WTC11 (cell line): ENCODE results near the gene PSMG2. TPM values are rescaled to one million over a fixed set of nuclear protein-coding genes. Genes with fewer than 3 reads are reported as not detected.

Experiments used
- ATAC-seq: fragments of 200-7000 bp; cut with Tn5 transposase; 2 replicates; pipeline ENCODE4 v1.10.0; 2021; ENCODE audit warnings: mild to moderate bottlenecking, moderate library complexity
- CTCF ChIA-PET: fragments of 300-600 bp; sonication (Branson Sonifier 250); formaldehyde crosslinking; loops from one replicate; lab custom pipeline; 2021; ENCODE audit warnings: antibody characterized with exemption; lab: Charles Lee
- POLR2A ChIA-PET: fragments of 350-600 bp; sonication (Branson Sonifier 250); formaldehyde crosslinking; loops from one replicate; lab custom pipeline; 2021; ENCODE audit warnings: antibody characterized with exemption; lab: Charles Lee
- DNase-seq: peaks from one replicate; pipeline ENCODE4 v3.0.0; 2021; ENCODE audit warnings: low spot score
- H3K27ac Mint-ChIP-seq: 2 replicates; pipeline ENCODE4 v1.8.0; 2021; ENCODE audit warnings: mixed read lengths
- H3K27me3 Mint-ChIP-seq: 2 replicates; pipeline ENCODE4 v1.8.0; 2021; ENCODE audit warnings: low read depth, mild to moderate bottlenecking, moderate library complexity, mixed read lengths
- H3K36me3 Mint-ChIP-seq: 2 replicates; pipeline ENCODE4 v1.8.0; 2021; ENCODE audit warnings: mixed read lengths
- H3K4me1 Mint-ChIP-seq: 2 replicates; pipeline ENCODE4 v1.8.0; 2022; ENCODE audit warnings: mixed read lengths
- H3K4me3 Mint-ChIP-seq: 2 replicates; pipeline ENCODE4 v1.8.0; 2021; ENCODE audit warnings: mild to moderate bottlenecking, moderate library complexity, mixed read lengths
- H3K9me3 Mint-ChIP-seq: 2 replicates; pipeline ENCODE4 v1.8.0; 2021; ENCODE audit warnings: mixed read lengths
- ATF1 ChIP-seq: sonication (generic); formaldehyde crosslinking; IDR thresholded peaks from 2 replicates; pipeline ENCODE4 v1.8.1; 2023; ENCODE audit warnings: mild to moderate bottlenecking, moderate library complexity, missing genetic modification reagents
- CREB1 ChIP-seq: sonication (generic); formaldehyde crosslinking; IDR thresholded peaks from 2 replicates; pipeline ENCODE4 v1.8.0; 2023; ENCODE audit warnings: mild to moderate bottlenecking, missing genetic modification reagents
- E2F1 ChIP-seq: sonication (generic); formaldehyde crosslinking; IDR thresholded peaks from 2 replicates; pipeline ENCODE4 v1.8.0; 2022; ENCODE audit warnings: mild to moderate bottlenecking, missing genetic modification reagents
- ERG ChIP-seq: fragments of 250-450 bp; sonication (Bioruptor Pico); IDR thresholded peaks from 2 replicates; pipeline ENCODE4 v1.8.0; 2021; ENCODE audit warnings: mild to moderate bottlenecking
- HMGA2 ChIP-seq: fragments of 250-450 bp; sonication (Bioruptor Pico); IDR thresholded peaks from 2 replicates; pipeline ENCODE4 v1.4.0; 2021; ENCODE audit warnings: mild to moderate bottlenecking, moderate library complexity
- JUN ChIP-seq: sonication (generic); formaldehyde crosslinking; IDR thresholded peaks from 2 replicates; pipeline ENCODE4 v1.8.0; 2023; ENCODE audit warnings: mild to moderate bottlenecking, missing genetic modification reagents
- MLX ChIP-seq: sonication (generic); formaldehyde crosslinking; IDR thresholded peaks from 2 replicates; pipeline ENCODE4 v1.8.1; 2023; ENCODE audit warnings: mild to moderate bottlenecking, missing genetic modification reagents, moderate library complexity
- MYBL2 ChIP-seq: sonication (generic); formaldehyde crosslinking; IDR thresholded peaks from 2 replicates; pipeline ENCODE4 v1.8.1; 2023; ENCODE audit warnings: mild to moderate bottlenecking, moderate library complexity, missing genetic modification reagents
- NFATC4 ChIP-seq: fragments of 250-450 bp; sonication (Bioruptor Pico); IDR thresholded peaks from 2 replicates; pipeline ENCODE4 v1.9.0; 2021; ENCODE audit warnings: mild to moderate bottlenecking
- NFYB ChIP-seq: sonication (generic); formaldehyde crosslinking; conservative IDR thresholded peaks from 2 replicates; pipeline ENCODE4 v1.8.0; 2022; ENCODE audit warnings: low read depth, missing genetic modification reagents
- PRDM15 ChIP-seq: sonication (generic); formaldehyde crosslinking; IDR thresholded peaks from 2 replicates; pipeline ENCODE4 v1.8.0; 2022; ENCODE audit warnings: missing genetic modification reagents
- PRRX2 ChIP-seq: fragments of 250-450 bp; sonication (Bioruptor Pico); IDR thresholded peaks from 2 replicates; pipeline ENCODE4 v1.8.0; 2021; ENCODE audit warnings: mild to moderate bottlenecking
- RELA ChIP-seq: sonication (generic); formaldehyde crosslinking; IDR thresholded peaks from 2 replicates; pipeline ENCODE4 v1.8.1; 2022; ENCODE audit warnings: missing genetic modification reagents, mild to moderate bottlenecking, borderline replicate concordance
- SP1 ChIP-seq: sonication (generic); formaldehyde crosslinking; conservative IDR thresholded peaks from 2 replicates; pipeline ENCODE4 v1.8.1; 2022; ENCODE audit warnings: missing genetic modification reagents
- USF1 ChIP-seq: sonication (generic); formaldehyde crosslinking; IDR thresholded peaks from 2 replicates; pipeline ENCODE4 v1.8.0; 2022; ENCODE audit warnings: mild to moderate bottlenecking, missing genetic modification reagents
- ZBTB43 ChIP-seq: sonication (generic); formaldehyde crosslinking; IDR thresholded peaks from 2 replicates; pipeline ENCODE4 v1.8.1; 2023; ENCODE audit warnings: mild to moderate bottlenecking, missing genetic modification reagents
- ZNF121 ChIP-seq: sonication (generic); formaldehyde crosslinking; IDR thresholded peaks from 2 replicates; pipeline ENCODE4 v1.8.0; 2023; ENCODE audit warnings: missing genetic modification reagents
- total RNA-seq: library from RNA; stranded (reverse); gene quantifications from 3 replicates; pipeline ENCODE4 v1.2.3, GENCODE V29; 2021

Gene PSMG2
- total RNA-seq, 1 experiment from 2014 or later, result 78.9 TPM

- TF ChIP-seq USF1 (CRISPR knock-in tag) (no peak), NFATC4 (CRISPR knock-in tag) (no peak), PRRX2 (CRISPR knock-in tag) (no peak), ERG (CRISPR knock-in tag) (no peak), MYBL2 (CRISPR knock-in tag) (no peak), ZBTB43 (CRISPR knock-in tag) (no peak)
These were observed 47.4 kb downstream of the PSMG2 start (continued) for GRCh38 chr18:12750076-12750714.

GRCh38 chr18:12750715-12751502, 48.1 kb downstream of the PSMG2 start:
- H3K4me1 Mint-ChIP-seq, result no peaks in the 10 kb centered on the region
- no peaks in the 10 kb centered on the region for H3K9me3 Mint-ChIP-seq
- H3K36me3 Mint-ChIP-seq, result no peaks in the 10 kb centered on the region
- ChIA-PET CTCF (interaction anchor here (0.7 to 2.5 kb wide), 4 partner anchors 16 to 183 kb away, joined by 3 to 7 read pairs (median 4); no protein-coding TSS in a partner anchor), POLR2A (no interaction called here)
- H3K27me3 Mint-ChIP-seq, result no peaks in the 10 kb centered on the region
- TF ChIP-seq PRDM15, result no peak
- DNase-seq (no peak), ATAC-seq (no peak)
- H3K27ac Mint-ChIP-seq, result no peak overlapping the region
- no peak overlapping the region for H3K4me3 Mint-ChIP-seq

GRCh38 chr18:12751503-12751884, 48.7 kb downstream of the PSMG2 start:
- Mint-ChIP-seq H3K36me3 (no peaks in the 10 kb centered on the region), H3K9me3 (peaks cover under 1% of the 10 kb centered on the region; the same call in 1 of the 2 replicates), H3K4me3 (no peak overlapping the region), H3K27me3 (no peaks in the 10 kb centered on the region), H3K27ac (no peak overlapping the region), H3K4me1 (no peaks in the 10 kb centered on the region)
- DNase-seq, result no peak
- POLR2A ChIA-PET, result no interaction called here
- CTCF ChIA-PET, result interaction anchor here (0.7 to 1.2 kb wide), 2 partner anchors 15 to 183 kb away, joined by 4 to 5 read pairs; no protein-coding TSS in a partner anchor
- ATAC-seq, result no peak
- no peak for TF ChIP-seq MLX
- TF ChIP-seq CREB1 (CRISPR knock-in tag), result no peak

- no peak for ATAC-seq
- Mint-ChIP-seq H3K27me3 (no peaks in the 10 kb centered on the region), H3K9me3 (peaks cover 3% of the 10 kb centered on the region; the same call in 1 of the 2 replicates), H3K27ac (no peak overlapping the region), H3K4me1 (no peaks in the 10 kb centered on the region), H3K36me3 (no peaks in the 10 kb centered on the region), H3K4me3 (no peak overlapping the region)
- ChIA-PET POLR2A (no interaction called here), CTCF (interaction anchor here (0.7 to 1.2 kb wide), 2 partner anchors 15 to 182 kb away, joined by 4 to 5 read pairs; no protein-coding TSS in a partner anchor)
- DNase-seq, result no peak
- TF ChIP-seq JUN (CRISPR knock-in tag) (no peak), E2F1 (CRISPR knock-in tag) (no peak), ZNF121 (no peak), NFYB (CRISPR knock-in tag) (no peak), ATF1 (CRISPR knock-in tag) (no peak), HMGA2 (CRISPR knock-in tag) (no peak), RELA (CRISPR knock-in tag) (no peak), SP1 (no peak)
These were observed 49.0 kb downstream of the PSMG2 start for GRCh38 chr18:12751891-12752290.
